ENCODE data around the gene METAP2. TPM values are rescaled to one million over a fixed set of nuclear protein-coding genes. Genes with fewer than 3 reads are reported as not detected.

The METAP2 gene
- total RNA-seq, 1 donor from 2014 or later = 79.8 TPM

DNA sequence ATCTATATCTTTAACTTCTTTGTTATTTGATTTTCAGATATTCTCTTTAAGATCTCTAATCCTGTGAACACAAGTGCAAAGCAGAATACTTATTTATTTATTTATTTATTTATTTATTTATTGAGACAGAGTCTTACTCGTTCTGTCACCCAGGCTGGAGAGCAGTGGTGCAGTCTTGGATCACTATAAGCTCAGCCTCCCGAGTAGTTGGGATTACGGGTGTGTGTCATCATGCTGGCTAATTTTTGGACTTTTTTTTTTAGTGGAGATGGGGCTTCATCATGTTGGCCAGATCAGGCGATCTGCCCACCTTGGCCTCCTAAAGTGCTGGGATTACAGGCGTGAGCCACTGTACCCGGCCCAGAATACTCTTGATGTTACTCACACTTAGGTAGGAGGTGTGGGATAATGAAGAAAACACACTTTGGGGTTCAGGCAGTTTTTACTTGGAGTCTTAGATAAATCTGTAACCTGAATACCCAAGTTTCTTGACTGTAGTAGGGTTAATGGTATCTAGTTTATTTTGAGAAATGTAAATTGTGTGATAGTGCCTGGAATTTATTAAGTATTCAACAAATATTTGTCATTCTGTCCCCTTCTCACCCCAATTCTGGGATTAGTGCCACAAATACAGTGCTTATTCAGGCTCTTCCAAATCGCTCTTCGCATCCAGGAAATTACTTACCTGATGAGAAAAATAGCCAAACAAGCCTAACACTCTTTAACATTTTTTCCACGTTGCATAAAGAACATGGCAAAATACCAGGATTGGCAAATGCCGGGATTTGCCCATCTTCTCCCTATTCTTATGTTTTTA lies 33.0 kb downstream of the METAP2 start:
- Mint-ChIP-seq H3K27ac (no peak overlapping the region), H3K36me3 (peaks cover 57% of the 10 kb centered on the region)

DNA sequence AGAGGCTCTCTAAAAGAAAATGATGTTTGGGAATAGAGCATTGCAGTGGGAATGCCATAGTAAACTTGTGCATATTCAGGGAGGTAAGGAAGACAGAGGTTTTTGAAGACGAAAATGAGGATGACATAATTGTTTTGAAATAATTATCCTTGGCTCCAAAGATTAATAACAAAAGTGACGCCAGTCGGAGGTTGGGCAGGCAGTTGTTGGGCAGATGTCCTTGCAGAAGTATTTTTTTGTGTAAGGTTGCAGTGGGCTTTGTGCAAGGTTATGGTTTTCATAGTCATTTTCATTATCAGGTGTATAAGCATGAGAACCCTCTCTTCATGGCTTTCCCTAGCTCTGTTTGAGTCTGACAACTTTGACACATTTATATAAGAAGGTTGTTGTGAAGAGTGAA lies 35.3 kb downstream of the METAP2 start:
- DNase-seq (ENCODE audit: extremely low spot score, unreplicated experiment) = no peak
- TF ChIP-seq, protein P1, sequence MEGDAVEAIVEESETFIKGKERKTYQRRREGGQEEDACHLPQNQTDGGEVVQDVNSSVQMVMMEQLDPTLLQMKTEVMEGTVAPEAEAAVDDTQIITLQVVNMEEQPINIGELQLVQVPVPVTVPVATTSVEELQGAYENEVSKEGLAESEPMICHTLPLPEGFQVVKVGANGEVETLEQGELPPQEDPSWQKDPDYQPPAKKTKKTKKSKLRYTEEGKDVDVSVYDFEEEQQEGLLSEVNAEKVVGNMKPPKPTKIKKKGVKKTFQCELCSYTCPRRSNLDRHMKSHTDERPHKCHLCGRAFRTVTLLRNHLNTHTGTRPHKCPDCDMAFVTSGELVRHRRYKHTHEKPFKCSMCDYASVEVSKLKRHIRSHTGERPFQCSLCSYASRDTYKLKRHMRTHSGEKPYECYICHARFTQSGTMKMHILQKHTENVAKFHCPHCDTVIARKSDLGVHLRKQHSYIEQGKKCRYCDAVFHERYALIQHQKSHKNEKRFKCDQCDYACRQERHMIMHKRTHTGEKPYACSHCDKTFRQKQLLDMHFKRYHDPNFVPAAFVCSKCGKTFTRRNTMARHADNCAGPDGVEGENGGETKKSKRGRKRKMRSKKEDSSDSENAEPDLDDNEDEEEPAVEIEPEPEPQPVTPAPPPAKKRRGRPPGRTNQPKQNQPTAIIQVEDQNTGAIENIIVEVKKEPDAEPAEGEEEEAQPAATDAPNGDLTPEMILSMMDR (conservative IDR thresholded peaks at IDR 0.05) = no peak
- Mint-ChIP-seq H3K9me3 (no peaks in the 10 kb centered on the region), H3K27me3 (no peaks in the 10 kb centered on the region), H3K27ac (no peak overlapping the region), H3K36me3 (peaks cover 56% of the 10 kb centered on the region), H3K4me1 (ENCODE audit: unreplicated experiment) (no peaks in the 10 kb centered on the region), H3K4me3 (no peak overlapping the region)

More for the DNA sequence above, 33.0 kb downstream of the METAP2 start:
- TF ChIP-seq, protein P1 (conservative IDR thresholded peaks at IDR 0.05) = no peak
- H3K27me3 Mint-ChIP-seq = no peaks in the 10 kb centered on the region
- no peaks in the 10 kb centered on the region for H3K9me3 Mint-ChIP-seq
- no peaks in the 10 kb centered on the region for H3K4me1 Mint-ChIP-seq (ENCODE audit: unreplicated experiment)
- no peak overlapping the region for H3K4me3 Mint-ChIP-seq
- no peak for DNase-seq (ENCODE audit: extremely low spot score, unreplicated experiment)

DNA sequence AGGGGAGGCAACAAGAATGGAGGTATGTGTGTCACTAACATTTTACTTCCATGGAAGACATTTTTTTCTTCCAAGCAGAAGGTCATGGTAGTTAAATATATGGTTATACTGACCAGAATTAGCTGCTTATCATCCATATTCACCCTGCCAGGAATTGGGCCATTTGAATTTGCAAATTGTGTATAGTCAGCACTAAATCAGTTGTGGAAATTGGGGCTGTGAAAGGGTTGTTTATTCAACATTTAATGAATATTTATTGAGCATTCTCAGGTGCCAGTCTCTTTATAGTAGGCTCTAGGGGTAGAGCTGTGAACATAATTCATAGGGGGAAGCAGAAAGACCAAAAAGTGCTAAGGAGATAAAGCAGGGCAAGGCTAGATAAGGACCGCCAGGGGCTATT lies 38.0 kb downstream of the METAP2 start:
- peaks cover 4% of the 10 kb centered on the region for H3K4me1 Mint-ChIP-seq (ENCODE audit: unreplicated experiment)
- peaks cover 53% of the 10 kb centered on the region for H3K36me3 Mint-ChIP-seq
- no peaks in the 10 kb centered on the region for H3K27me3 Mint-ChIP-seq
- H3K4me3 Mint-ChIP-seq = no peak overlapping the region
- no peak overlapping the region for H3K27ac Mint-ChIP-seq
- no peaks in the 10 kb centered on the region for H3K9me3 Mint-ChIP-seq
- TF ChIP-seq, protein P1 (conservative IDR thresholded peaks at IDR 0.05) = no peak
- no peak for DNase-seq (ENCODE audit: extremely low spot score, unreplicated experiment)

DNA sequence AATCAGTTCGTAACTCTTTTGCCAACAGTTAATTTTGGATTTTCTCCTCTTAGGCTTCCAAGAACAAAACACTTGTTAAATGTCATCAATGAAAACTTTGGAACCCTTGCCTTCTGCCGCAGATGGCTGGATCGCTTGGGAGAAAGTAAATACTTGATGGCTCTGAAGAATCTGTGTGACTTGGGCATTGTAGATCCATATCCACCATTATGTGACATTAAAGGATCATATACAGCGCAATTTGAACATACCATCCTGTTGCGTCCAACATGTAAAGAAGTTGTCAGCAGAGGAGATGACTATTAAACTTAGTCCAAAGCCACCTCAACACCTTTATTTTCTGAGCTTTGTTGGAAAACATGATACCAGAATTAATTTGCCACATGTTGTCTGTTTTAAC lies 39.6 kb downstream of the METAP2 start:
- no peak overlapping the region for H3K4me3 Mint-ChIP-seq
- no peak overlapping the region for H3K27ac Mint-ChIP-seq
- TF ChIP-seq, protein P1 (conservative IDR thresholded peaks at IDR 0.05) = no peak
- H3K36me3 Mint-ChIP-seq = peaks cover 45% of the 10 kb centered on the region
- no peaks in the 10 kb centered on the region for H3K27me3 Mint-ChIP-seq
- no peaks in the 10 kb centered on the region for H3K9me3 Mint-ChIP-seq
- peaks cover 9% of the 10 kb centered on the region for H3K4me1 Mint-ChIP-seq (ENCODE audit: unreplicated experiment)
- DNase-seq (ENCODE audit: extremely low spot score, unreplicated experiment) = no peak

DNA sequence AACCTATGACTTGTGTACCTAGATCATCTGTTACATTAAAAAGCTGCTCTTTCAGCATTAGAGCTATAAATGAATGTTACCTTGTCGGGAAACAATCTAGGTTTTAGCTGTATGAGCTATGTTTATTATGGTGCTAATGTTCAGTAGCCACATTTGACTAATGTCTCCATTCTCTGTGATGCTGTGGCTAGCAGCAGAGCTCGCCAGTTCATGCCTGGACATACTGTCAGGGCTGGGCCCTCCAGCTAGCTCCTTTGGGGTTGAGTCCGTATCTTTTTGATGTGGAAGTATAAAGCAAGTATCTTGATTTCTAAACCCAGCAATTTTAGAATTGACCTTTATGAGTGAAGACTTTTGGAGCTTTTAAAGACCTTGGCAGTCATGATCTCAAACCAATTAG lies 41.2 kb downstream of the METAP2 start:
- peaks cover 9% of the 10 kb centered on the region for H3K4me1 Mint-ChIP-seq (ENCODE audit: unreplicated experiment)
- no peak overlapping the region for H3K27ac Mint-ChIP-seq
- H3K27me3 Mint-ChIP-seq = no peaks in the 10 kb centered on the region
- no peak for DNase-seq (ENCODE audit: extremely low spot score, unreplicated experiment)
- H3K4me3 Mint-ChIP-seq = no peak overlapping the region
- H3K36me3 Mint-ChIP-seq = peaks cover 34% of the 10 kb centered on the region
- TF ChIP-seq, protein P1 (conservative IDR thresholded peaks at IDR 0.05) = no peak
- H3K9me3 Mint-ChIP-seq = no peaks in the 10 kb centered on the region

All from type B pancreatic cell (in vitro differentiated cells).